Measurements from ENCODE around the gene INSIG1.

INSIG1 gene

GRCh38 chr7:155297517-155298287 is at the start of gene INSIG1:
TSS of gene INSIG1 (plus strand) at chr7:155297878. CDS start at chr7:155298286, 408 bp downstream.
- DNase-seq = peak; percentile 91

DNA sequence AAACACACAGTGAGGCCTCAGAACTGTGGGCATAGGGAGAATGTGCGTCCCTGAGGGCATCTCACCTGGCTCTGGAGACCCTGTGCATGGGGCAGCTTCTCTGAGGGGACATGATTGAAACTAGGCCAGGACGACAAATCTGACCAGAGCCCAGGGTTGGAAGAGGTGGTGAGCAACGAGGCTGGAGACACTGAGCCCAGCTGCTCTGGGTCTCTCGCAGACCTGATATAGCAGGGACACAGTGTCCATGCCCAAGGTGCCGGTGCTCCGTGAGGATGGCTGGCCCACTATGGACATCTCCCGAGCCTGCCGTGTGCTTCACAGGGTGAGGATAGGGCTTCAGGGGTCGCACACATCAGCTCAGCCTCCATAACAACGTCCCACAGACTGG is 49.3 kb upstream of the INSIG1 start:
- DNase-seq = no peak

DNA sequence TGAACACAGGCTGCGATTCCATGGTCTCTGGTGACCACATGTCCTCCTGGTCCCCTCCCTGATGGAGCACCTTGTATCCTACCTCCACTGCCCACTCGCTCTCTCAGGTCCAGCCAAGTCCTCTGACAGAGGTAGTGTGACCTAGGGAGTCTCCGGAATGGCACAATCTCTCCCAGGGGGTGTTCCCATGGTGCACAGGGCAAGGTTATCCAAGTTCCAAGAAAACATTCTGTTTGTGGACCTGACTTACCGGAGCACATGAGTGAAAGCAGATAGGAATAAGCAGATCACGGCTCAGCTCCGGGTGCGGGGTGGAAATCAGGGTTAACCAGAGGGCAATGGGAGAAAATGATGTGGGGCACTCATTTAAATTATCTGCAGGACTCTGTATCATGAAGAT is 45.8 kb upstream of the INSIG1 start:
- no peak for DNase-seq

- no peak for DNase-seq
Measured at GRCh38 chr7:155252444-155252887, 45.2 kb upstream of the INSIG1 start.

GRCh38 chr7:155252892-155253501 is 44.7 kb upstream of the INSIG1 start:
- DNase-seq = no peak

GRCh38 chr7:155254018-155254417 is 43.7 kb upstream of the INSIG1 start:
- no peak for DNase-seq

DNA sequence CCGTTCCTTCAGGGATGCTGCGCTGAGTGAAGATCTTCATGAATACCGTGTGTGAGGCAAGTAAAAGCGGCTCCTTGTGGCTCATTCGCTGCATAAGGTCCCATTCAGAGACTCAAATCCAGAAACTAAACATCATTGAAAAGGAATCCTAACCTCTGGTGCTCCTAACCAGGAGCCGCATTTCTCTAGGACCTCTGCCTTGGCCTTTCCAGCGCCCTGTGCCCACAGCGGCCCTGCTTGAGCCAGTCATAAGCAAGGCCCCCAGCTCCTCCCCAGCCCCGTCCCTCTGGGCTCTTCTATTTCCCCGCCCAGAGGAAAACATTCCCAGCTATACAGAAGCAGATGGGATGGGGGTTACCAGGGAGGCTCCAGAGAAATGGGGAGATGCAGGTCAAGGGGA is 42.6 kb upstream of the INSIG1 start:
- no peak for DNase-seq

DNA sequence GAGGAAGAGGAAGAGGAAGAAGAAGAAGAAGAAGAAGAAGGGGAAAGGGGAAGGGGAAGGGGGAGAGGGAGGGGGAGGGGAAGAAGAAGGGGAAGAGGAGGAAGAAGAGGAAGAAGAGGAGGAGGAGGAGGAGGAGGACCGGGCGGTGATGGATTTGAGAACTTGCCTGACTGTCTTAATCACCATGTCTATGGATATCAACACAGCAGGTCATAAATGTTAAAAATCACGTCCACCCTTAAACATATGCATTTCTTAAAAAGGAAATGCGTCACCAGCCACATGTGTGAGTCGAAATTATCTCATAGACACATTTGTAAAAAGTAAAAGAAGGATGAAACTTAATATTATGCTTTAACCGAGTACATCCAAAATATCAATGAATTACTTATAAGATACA is 42.1 kb upstream of the INSIG1 start:
- no peak for DNase-seq

- no peak for DNase-seq
Measured at GRCh38 chr7:155256081-155256760, 41.5 kb upstream of the INSIG1 start.

DNA sequence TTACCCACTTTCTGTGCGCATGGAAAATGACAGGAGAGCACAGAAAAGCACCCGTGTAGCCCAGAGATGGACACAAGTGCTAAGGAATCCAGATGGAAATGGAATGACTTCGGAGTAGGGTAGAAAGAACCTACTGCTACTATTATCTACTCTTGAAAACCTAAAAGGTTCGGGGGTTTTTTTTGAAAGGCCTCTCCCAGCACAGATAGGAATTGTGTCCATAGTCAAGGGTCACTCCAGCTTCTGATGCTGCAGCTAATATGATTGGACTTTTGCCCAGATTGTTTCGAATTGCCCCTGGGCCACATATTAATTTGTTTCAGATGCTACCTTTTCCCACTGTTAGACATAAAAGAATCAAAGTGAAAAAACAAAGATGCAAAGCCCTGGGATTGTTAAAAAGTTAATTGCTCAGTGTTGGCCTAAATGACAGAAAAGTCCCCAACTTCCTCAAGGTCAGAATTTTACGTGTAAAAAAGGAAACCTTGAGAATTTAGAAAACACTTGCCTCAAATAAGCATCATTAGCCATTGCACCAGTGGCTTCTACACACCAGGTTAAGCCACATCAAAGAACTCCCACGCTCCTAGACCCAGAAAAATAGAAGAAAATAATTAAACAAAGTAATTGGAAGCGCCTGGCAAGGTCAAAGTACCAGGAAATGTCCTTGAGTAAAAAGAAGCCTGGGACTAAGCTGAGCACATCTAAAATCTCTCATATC is 40.8 kb upstream of the INSIG1 start:
- DNase-seq = no peak

DNA sequence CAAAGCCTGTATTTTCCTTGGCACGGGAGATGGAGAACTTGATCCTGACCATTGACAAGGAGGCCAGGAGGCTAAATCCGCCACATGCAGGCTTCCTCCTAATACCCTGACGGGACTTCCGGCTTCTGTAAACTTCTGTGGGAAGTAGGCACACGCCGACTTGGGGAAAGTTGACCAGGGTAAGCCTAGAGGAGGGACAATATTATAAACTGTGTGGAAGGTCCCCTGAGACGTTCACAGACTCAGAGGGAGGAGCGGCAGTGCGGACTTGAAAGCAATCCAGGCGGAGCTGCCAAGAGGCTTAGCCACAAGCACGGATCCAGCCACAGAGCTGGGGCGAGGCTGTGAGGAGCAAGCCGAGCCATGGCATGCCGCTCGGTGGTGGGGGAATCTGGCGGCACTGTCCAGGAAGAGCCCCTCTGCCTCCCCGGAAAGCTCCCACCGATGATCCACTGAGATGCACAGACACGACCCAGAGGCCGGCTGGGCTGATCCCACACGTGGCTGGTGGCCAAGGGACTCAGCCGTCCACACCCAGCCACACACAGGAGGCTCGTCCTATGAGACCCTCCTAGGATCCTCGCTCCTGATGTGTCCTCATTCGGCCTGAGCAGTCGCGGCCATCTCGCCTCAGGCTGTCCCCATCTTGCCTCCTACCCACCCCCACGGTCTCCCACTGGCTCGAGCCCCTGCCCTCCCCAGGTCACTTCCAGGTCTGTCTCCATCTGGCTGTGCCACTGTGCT is 40.0 kb upstream of the INSIG1 start:
- DNase-seq = no peak

GRCh38 chr7:155258226-155258560 is 39.5 kb upstream of the INSIG1 start:
- no peak for DNase-seq

- DNase-seq = no peak
Measured at GRCh38 chr7:155259866-155260497, 37.7 kb upstream of the INSIG1 start.

DNA sequence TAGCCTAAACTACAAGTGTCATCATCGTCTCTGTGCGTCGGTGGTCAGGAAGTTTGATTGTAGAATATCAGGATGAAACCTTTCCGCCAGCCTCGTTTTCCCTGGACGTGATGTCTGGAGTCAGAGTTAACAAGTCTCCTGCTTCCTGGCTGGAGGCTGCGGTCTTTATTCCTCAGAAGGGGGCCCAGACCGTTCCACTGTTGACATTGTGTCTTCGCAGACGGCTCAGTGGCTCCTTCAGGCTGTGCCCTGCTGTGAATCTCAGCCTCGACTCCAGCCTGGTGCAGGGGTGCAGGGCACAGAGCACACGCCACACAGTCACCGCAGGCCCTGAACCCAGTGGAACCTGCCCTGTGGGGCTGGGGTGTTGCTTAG is 37.2 kb upstream of the INSIG1 start:
- DNase-seq = no peak

DNA sequence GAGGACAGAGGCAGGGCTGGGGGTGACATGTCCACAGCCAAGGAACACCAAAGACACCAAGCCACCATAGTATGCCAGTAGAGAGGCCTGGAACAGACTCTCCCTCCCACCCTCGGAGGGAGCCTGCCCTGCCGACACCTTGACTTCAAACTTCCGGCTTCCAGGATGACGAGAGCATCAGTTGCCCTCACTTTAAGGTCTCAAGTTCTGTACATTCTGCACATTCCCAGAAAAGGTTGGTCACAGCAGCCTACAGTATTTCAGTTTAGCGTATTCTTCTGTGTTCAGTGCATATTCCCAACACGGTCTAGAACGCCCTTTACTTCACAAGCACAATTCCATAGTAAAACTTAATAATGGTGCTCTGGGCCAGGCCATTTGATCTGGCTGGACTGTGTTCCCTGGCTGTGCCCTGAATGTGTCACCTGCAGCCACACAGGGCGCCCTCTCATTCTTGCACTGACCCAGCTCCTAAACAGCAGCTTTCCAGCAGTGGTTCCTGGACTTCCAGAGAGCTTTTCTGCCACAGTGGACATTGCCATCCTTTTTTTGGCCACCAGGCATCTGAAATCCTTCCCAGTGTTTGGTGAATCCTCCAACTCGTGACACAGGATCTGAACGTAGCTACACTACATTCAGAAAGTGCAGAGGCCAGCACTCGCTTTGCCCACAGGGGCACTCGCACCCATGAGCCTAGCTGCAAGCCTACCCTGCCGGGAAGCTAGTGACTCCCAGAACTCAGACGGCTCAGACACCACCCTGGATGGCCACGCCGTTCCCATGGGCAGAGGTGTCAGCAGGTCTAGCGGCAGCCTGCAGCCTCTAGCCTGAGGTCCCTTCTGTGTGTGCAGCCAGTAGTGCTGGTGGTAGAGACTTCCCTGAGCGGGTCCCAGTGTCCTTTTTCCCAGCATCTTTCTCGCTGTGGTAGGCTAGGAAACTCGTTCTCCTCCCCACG is 36.4 kb upstream of the INSIG1 start:
- DNase-seq = no peak

GRCh38 chr7:155262031-155262430 is 35.6 kb upstream of the INSIG1 start:
- no peak for DNase-seq

- no peak for DNase-seq
Measured at GRCh38 chr7:155263051-155263450, 34.6 kb upstream of the INSIG1 start.

- DNase-seq = no peak
Measured at GRCh38 chr7:155263581-155264143, 34.0 kb upstream of the INSIG1 start.

- DNase-seq = no peak
Measured at GRCh38 chr7:155265144-155265543, 32.5 kb upstream of the INSIG1 start.

- no peak for DNase-seq
Measured at GRCh38 chr7:155265961-155266360, 31.7 kb upstream of the INSIG1 start.

DNA sequence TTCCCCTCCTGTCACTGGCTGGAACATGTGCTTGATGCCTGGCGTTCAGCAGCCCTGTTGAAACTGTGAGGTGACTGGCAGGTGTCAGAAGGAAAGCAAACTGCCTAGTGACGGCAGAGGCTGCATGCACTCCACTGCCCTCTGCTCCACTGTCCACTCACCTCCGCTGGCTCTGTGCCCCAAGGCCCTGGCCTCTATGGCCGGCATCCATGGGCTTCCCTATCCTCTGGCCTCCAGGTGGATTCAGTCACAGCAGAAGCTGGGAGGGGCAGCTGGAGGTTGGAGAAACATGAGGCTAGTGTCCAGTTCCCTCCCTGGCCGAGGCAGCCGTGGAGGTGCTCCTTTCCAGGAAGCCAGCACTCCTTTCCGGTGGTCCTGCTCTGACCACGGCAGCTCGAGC is 31.2 kb upstream of the INSIG1 start:
- DNase-seq = no peak
